Fibroblast of lung (primary cell): ENCODE data around the gene MRPS5.

ENCODE experiments used
- EZH2 ChIP-seq: IDR thresholded peaks from 2 replicates; pipeline ENCODE4 v1.5.1; 2012; ENCODE audit warnings: low read length, control low read depth, mild to moderate bottlenecking; ENCODE audit errors: missing control alignments
- TF ChIP-seq, protein P1 (sequence below), 2 donors: IDR thresholded peaks in 1 of 2; conservative IDR thresholded peaks in 1 of 2; 1 replicate in 1 of 2; 2 replicates in 1 of 2; pipeline ENCODE4 v1.5.1; 2011 to 2012; ENCODE audit warnings: low read length in 2 of 2, control low read depth in 1 of 2, inconsistent platforms in 1 of 2, low read depth in 1 of 2, mild to moderate bottlenecking in 1 of 2

GRCh38 chr2:95165371-95166064 is 43.9 kb upstream of the MRPS5 start, which contains the start of gene ZNF2:
- TF ChIP-seq, protein P1, sequence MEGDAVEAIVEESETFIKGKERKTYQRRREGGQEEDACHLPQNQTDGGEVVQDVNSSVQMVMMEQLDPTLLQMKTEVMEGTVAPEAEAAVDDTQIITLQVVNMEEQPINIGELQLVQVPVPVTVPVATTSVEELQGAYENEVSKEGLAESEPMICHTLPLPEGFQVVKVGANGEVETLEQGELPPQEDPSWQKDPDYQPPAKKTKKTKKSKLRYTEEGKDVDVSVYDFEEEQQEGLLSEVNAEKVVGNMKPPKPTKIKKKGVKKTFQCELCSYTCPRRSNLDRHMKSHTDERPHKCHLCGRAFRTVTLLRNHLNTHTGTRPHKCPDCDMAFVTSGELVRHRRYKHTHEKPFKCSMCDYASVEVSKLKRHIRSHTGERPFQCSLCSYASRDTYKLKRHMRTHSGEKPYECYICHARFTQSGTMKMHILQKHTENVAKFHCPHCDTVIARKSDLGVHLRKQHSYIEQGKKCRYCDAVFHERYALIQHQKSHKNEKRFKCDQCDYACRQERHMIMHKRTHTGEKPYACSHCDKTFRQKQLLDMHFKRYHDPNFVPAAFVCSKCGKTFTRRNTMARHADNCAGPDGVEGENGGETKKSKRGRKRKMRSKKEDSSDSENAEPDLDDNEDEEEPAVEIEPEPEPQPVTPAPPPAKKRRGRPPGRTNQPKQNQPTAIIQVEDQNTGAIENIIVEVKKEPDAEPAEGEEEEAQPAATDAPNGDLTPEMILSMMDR (conservative IDR thresholded peaks at IDR 0.05 in 1 of 2, IDR thresholded peaks at IDR 0.05 in 1 of 2; ENCODE audit: low read depth in 1 of 2, low read length in 2 of 2) = peak in 1 of 2 donors; percentile 3
- no peak for TF ChIP-seq EZH2
